ENCODE data around the gene SOAT2.
"Not testable (repeated sequence)": the region's sequence is repeated elsewhere in the genome, so short reads cannot be mapped to it uniquely, and the experiment has no call there.

The SOAT2 gene

GRCh38 chr12:53079226-53080117, 23.8 kb upstream of the SOAT2 start, which contains the start of gene SPRYD3:
Gene SPRYD3 (minus strand): TSS chr12:53079390. CDS start chr12:53079333, 57 bp downstream.
- peak; percentile 96 for DNase-seq (ENCODE audit: low read depth)

DNA sequence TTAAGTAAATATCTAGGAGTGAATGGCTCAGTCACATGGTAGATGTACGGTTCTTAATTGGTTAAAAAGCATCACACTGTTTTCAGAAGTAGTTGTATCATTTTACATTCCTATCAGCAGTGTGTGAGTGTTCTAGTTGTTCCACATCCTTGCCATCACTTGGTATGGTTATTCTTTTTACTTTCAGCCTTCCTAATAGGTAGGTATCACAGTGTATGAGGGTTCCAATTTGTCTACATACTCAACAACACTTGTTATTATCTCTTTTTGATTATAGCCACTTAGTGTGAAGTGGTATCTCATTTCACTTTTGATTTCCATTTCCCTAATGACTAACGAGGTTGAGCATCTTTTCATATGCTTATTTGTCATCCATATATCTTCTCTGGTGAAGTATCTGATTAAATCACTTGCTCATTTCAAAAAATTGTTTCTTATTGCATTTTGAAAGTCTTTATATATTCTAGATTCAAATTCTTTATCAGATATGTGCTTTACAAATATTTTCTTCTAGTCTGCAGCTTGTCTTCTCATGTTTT, 20.6 kb upstream of the SOAT2 start:
- no peak for DNase-seq (ENCODE audit: low read depth)

- no peak for DNase-seq (ENCODE audit: low read depth)
These were observed 16.9 kb upstream of the SOAT2 start for GRCh38 chr12:53086361-53086760.

GRCh38 chr12:53090105-53090504, 13.2 kb upstream of the SOAT2 start:
- DNase-seq (ENCODE audit: low read depth): no peak

DNA sequence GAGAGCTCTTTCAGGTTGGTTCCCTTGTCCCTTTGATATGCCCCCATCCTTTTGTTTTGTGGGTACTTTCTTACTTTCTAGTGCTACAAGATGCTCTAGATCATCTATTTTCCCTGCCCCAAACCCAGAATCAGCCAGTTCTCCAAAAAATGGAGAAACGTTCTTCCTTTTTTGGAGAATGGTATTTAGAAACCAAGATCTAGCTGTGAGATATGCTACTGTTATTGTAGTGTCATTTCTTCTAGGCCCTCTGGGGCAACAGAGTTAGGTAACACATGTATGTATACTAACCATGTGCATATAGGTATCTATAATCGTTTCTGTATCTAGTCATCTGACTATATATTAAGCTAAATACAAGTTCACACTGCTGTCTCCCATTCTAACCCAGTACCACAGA, 12.7 kb upstream of the SOAT2 start:
- no peak for DNase-seq (ENCODE audit: low read depth)

DNA sequence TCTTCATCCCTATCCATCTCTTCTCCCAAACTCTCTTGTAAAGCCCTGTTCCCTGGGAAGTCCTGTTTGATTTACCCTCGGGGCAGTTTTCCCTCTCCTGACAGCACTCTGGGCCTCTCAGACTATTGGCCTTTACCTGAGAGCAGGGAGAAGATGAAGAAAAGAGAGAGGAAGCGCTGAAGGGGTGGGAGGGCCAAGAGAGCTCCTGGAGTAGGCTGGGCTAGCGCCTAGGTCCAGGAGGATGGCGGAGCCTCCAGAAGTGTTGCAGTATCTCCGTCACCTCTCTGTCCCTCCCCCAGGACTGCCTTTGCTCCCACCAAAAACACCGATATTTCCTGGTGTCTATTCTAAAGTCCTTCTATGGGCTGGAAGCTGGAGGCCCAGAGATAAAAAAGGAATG, 11.5 kb upstream of the SOAT2 start:
- no peak for DNase-seq (ENCODE audit: low read depth)

DNA sequence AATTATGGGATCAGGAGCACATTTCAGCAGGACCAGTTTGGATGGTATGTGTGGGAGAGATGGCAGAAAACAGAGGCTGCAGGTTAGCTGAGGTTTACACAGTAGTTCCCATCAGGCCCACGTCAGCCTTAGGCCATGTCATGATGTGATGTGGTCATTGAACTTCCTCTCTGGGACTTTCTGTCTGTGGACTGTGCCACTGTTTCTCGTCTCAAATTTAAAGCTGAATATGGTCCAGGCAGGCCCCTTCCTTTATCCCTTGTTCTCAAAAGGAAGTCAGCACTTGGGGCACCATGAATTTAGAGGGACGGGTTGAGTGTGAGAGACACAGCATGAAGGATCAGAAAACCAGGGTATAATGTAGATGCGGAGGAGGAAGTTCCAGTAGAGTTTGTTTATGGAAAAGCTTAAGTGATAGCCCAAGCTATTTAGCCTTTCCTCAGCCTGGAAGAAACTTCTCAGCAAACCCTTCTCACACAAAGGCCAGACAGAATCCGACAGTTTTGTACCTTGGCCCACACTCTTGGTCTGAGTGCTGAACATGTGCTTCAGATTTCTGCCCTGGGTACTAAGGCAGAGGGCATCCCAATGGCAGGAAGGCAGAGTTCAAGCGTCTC, 9.4 kb upstream of the SOAT2 start:
- no peak for DNase-seq (ENCODE audit: low read depth)

- no peak for DNase-seq (ENCODE audit: low read depth)
These were observed 8.9 kb upstream of the SOAT2 start for GRCh38 chr12:53094394-53094787.

GRCh38 chr12:53094796-53095595, 8.3 kb upstream of the SOAT2 start:
- not testable (repeated sequence) for DNase-seq (ENCODE audit: low read depth)

GRCh38 chr12:53095596-53095895, 7.7 kb upstream of the SOAT2 start:
- DNase-seq (ENCODE audit: low read depth): not testable (repeated sequence)

- DNase-seq (ENCODE audit: low read depth): peak; percentile 84
These were observed 7.1 kb upstream of the SOAT2 start for GRCh38 chr12:53096089-53096741.

DNA sequence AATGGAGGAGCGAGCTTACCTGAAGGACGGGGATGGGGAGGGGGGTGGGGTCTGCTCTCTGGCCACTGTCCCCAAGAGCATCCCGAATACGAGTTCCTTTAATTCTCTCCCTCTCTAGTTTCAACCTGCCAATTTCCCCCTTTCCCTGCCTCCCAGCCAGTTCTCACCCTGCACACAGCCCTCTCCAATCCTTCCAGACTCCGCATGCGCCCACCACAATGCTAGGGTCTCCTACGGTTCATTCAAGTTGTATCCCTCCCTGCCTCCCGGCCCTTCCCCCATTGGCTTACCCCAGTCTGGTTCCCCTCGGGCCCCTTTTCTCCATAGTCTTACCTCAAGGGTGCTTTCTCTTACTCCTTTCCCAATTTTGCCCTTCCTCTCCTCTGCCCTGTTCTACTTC, 6.5 kb upstream of the SOAT2 start:
- no peak for DNase-seq (ENCODE audit: low read depth)

DNA sequence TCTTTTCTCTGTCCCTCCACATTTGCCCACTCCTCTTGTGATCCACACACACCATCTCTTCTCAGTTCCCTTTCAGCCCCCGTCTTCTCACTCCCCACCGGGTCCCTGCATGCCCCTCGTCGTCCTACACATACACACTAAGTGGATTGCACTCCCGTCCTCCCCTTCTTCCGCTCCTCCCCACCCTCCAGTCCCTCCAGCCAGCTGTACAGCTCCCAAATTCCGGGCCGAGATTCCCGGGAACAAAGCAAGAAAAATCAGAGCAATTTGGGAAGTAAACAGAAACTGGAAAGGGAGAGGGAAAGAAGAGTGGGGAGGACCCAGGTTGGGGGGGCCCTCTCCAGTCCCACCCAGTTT, 6.1 kb upstream of the SOAT2 start:
- DNase-seq (ENCODE audit: low read depth): peak; percentile 28

GRCh38 chr12:53097564-53098353, 5.5 kb upstream of the SOAT2 start, which contains the start of gene IGFBP6:
Gene IGFBP6 (plus strand): TSS chr12:53097667. CDS start chr12:53097718, 51 bp downstream.
- DNase-seq (ENCODE audit: low read depth): peak; percentile 30

GRCh38 chr12:53098354-53098981, 4.8 kb upstream of the SOAT2 start:
- peak; percentile 82 for DNase-seq (ENCODE audit: low read depth)

GRCh38 chr12:53099071-53099882, 4.0 kb upstream of the SOAT2 start:
- peak; percentile 96 for DNase-seq (ENCODE audit: low read depth)

DNA sequence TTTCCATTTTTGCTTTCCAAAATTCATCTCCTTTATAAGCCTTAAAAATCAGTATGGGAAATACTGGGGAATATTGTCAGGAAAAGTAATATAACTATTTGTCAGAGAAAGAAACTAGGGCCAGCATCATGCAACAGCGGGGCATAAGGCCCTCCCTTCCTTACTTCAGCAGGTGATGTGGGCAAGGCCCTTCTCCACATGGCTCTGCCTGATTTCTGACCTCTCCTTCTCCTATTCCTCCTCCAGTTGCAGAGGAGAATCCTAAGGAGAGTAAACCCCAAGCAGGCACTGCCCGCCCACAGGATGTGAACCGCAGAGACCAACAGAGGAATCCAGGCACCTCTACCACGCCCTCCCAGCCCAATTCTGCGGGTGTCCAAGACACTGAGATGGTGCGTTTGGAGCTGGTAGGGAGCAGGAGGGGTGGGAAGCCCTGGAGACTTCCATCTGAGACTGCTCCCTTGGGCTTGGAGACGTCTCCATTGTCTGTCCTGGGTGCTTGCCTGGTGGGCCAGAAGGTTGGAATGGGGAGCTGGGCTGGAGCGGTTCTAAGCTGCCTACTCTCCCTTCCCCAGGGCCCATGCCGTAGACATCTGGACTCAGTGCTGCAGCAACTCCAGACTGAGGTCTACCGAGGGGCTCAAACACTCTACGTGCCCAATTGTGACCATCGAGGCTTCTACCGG, 2.7 kb upstream of the SOAT2 start:
- DNase-seq (ENCODE audit: low read depth): no peak

DNA sequence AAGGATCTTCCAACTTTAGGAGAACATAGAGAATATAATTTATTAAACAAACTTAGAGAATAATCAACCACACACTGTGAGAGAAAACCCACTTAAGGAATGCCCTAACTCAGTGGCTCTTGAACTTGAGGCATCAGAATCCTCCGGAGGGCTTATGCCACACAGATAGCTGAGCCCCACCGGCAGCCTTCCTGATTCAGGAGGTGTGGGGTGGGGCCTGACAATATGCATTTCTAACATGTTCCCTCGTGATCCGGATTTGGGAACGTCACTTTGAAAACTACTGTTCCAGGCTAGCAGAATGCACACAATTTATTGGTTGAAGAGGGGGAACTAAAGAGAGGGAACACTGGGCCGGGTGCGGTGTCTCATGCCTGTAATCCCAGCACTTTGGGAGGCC, 2.0 kb upstream of the SOAT2 start:
- DNase-seq (ENCODE audit: low read depth): no peak

Measured in GM04504 (cell line).